ENCODE measurements around the gene CCDC12. TPM values are rescaled to one million over a fixed set of nuclear protein-coding genes. Genes with fewer than 3 reads are reported as not detected.

The CCDC12 gene
- total RNA-seq, 1 donor from 2014 or later = 41.4 TPM

DNA sequence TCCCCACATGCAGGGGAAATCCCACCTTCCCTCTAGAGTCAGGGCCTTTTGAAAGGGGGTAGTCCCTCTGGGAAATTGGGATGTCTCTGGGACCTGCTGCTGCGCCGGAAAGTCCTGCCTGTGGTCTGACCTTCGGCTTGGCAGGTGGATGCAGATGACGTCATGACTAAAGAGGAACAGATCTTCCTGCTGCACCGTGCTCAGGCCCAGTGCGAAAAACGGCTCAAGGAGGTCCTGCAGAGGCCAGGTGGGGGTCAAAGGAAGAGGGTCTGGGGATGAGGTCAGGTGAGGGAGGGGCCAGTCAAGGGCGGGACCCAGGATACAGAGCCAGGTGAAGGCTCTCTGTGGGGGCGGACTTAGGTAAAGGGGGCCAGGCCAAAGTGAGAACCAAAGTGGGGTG, 82.8 kb downstream of the CCDC12 start:
- peaks cover 7% of the 10 kb centered on the region for H3K9me3 Mint-ChIP-seq (ENCODE audit: unreplicated experiment)
- H3K4me3 Mint-ChIP-seq (ENCODE audit: unreplicated experiment) = no peak overlapping the region
- H3K4me1 Mint-ChIP-seq (ENCODE audit: low read depth, unreplicated experiment) = no peaks in the 10 kb centered on the region
- H3K36me3 Mint-ChIP-seq (ENCODE audit: unreplicated experiment) = no peaks in the 10 kb centered on the region
- H3K27ac Mint-ChIP-seq (ENCODE audit: unreplicated experiment) = no peak overlapping the region
- H3K27me3 Mint-ChIP-seq (ENCODE audit: unreplicated experiment) = peaks cover 20% of the 10 kb centered on the region
- TF ChIP-seq, protein P1, sequence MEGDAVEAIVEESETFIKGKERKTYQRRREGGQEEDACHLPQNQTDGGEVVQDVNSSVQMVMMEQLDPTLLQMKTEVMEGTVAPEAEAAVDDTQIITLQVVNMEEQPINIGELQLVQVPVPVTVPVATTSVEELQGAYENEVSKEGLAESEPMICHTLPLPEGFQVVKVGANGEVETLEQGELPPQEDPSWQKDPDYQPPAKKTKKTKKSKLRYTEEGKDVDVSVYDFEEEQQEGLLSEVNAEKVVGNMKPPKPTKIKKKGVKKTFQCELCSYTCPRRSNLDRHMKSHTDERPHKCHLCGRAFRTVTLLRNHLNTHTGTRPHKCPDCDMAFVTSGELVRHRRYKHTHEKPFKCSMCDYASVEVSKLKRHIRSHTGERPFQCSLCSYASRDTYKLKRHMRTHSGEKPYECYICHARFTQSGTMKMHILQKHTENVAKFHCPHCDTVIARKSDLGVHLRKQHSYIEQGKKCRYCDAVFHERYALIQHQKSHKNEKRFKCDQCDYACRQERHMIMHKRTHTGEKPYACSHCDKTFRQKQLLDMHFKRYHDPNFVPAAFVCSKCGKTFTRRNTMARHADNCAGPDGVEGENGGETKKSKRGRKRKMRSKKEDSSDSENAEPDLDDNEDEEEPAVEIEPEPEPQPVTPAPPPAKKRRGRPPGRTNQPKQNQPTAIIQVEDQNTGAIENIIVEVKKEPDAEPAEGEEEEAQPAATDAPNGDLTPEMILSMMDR (IDR thresholded peaks at IDR 0.05; ENCODE audit: partially characterized antibody, unreplicated experiment) = no peak
- DNase-seq = no peak

DNA sequence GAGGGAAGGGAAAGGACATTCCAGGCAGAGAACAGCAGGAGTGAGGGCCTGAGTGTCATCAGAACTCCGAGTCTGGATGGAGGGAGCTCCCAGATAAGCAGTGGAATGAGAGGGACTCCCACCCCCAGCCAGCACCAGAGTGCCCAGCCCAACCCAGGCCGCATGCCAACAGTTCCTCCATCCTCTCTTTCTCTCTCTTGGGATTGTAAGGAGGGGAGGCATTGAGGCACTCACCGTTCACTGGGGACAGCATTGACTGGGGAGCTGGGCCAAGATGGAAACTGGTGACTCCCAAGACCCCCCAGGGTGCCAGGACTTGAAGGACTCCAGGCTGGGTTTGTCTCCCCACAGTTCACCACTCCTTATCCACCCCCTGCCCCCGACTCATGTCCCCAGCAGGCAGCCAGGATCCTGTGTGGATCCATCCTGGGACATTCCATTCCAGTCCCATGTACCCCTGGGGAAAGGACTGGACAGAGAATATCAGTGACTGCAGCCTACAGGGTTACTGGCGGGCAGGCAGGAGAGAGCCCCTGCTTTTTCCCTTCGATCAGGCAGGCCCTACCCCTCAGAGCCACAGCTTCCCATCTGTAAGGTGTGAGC, 83.3 kb downstream of the CCDC12 start:
- no peaks in the 10 kb centered on the region for H3K4me1 Mint-ChIP-seq (ENCODE audit: low read depth, unreplicated experiment)
- DNase-seq = no peak
- H3K36me3 Mint-ChIP-seq (ENCODE audit: unreplicated experiment) = no peaks in the 10 kb centered on the region
- TF ChIP-seq, protein P1 (IDR thresholded peaks at IDR 0.05; ENCODE audit: partially characterized antibody, unreplicated experiment) = no peak
- peaks cover 20% of the 10 kb centered on the region for H3K27me3 Mint-ChIP-seq (ENCODE audit: unreplicated experiment)
- H3K9me3 Mint-ChIP-seq (ENCODE audit: unreplicated experiment) = peaks cover 7% of the 10 kb centered on the region
- no peak overlapping the region for H3K27ac Mint-ChIP-seq (ENCODE audit: unreplicated experiment)
- no peak overlapping the region for H3K4me3 Mint-ChIP-seq (ENCODE audit: unreplicated experiment)

DNA sequence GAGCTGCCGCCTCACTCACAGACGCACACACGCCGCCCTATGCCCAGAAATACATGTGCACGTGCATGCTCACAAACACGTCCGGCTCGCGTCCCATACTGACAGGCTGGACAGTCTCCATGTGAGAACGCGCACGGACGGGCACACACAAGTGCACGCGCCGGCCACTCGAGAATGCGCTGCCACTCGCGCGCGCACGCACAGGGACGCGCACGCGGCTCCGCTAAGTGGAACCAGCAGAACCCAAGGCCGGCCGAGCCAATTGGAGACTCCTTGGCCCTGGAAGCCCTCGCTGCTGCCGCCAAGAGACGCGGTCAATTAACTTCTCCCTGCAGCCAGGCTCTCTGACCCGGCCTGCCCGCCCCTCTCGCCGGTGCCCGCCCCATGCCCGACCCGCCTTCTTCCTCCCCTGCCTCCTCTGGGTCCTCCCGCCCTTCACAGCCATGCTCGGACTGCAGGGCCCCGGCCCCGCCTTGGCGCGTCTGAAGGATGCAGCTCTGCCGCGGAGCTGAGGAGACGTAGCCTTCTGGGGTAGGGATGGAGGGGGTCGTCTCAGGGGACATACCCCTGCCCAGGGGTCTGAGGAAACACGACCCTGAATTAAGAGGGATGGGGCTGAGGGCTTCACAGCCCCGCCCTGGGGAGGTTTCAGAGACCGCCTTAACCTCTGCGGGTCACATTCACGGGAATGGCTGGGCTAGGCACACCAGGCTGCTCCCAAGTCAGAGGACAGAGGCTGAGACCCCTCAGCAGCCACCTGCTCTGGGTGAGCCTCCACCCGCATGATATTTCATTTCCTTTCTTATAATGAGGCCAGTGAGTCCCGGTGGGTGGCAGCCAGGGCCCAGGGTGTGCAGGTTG, 84.0 kb downstream of the CCDC12 start:
- Mint-ChIP-seq H3K27ac (ENCODE audit: unreplicated experiment) (no peak overlapping the region), H3K4me1 (ENCODE audit: low read depth, unreplicated experiment) (no peaks in the 10 kb centered on the region), H3K4me3 (ENCODE audit: unreplicated experiment) (peak overlapping the region; percentile 81), H3K9me3 (ENCODE audit: unreplicated experiment) (peaks cover 7% of the 10 kb centered on the region), H3K36me3 (ENCODE audit: unreplicated experiment) (no peaks in the 10 kb centered on the region), H3K27me3 (ENCODE audit: unreplicated experiment) (peaks cover 20% of the 10 kb centered on the region)
- TF ChIP-seq, protein P1 (IDR thresholded peaks at IDR 0.05; ENCODE audit: partially characterized antibody, unreplicated experiment) = no peak
- peak; percentile 72 for DNase-seq

DNA sequence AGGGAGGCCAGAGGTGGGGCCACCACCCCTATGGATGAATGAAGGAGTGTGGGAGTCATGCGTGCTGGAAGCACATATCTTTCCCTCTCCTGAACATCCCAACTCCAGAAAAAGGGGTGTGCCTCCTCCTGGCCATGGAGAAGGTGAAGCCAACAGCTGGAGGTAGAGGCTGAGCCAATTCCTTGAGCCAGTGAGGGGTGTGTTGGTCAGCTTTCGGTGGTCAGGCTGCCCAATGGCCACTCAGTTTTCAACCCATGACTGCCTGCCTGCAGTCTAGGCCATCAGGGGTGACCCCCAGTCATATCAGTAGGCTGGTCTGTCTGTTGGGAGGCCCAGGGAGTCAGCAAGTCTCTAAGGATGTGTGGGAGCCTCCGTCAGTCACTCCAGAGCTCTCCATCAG, 85.4 kb downstream of the CCDC12 start:
- no peak for DNase-seq
- Mint-ChIP-seq H3K9me3 (ENCODE audit: unreplicated experiment) (peaks cover 7% of the 10 kb centered on the region), H3K27me3 (ENCODE audit: unreplicated experiment) (peaks cover 20% of the 10 kb centered on the region), H3K27ac (ENCODE audit: unreplicated experiment) (no peak overlapping the region), H3K36me3 (ENCODE audit: unreplicated experiment) (no peaks in the 10 kb centered on the region), H3K4me3 (ENCODE audit: unreplicated experiment) (peak overlapping the region; percentile 81), H3K4me1 (ENCODE audit: low read depth, unreplicated experiment) (no peaks in the 10 kb centered on the region)
- TF ChIP-seq, protein P1 (IDR thresholded peaks at IDR 0.05; ENCODE audit: partially characterized antibody, unreplicated experiment) = no peak

DNA sequence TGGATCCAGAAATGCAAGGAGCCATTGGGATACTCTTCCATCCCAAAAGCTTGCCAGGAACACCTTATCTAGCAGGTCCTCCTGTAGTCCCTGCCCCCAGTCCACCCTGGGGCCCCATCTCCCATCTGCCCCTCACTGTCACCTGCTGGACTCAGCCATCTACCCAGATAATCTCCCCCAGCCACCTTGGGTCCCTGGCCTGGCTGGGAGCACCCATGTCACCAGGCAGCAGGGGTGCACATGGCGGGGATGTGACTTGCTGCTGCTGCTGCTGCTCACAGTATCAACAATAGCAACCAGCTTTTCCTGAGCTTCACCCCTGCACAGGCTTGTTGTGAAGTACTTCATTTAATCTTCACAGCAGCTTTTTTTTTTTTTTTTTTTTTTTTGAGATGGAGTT, 86.4 kb downstream of the CCDC12 start:
- peaks cover under 1% of the 10 kb centered on the region for H3K4me1 Mint-ChIP-seq (ENCODE audit: low read depth, unreplicated experiment)
- no peak for DNase-seq
- no peak overlapping the region for H3K27ac Mint-ChIP-seq (ENCODE audit: unreplicated experiment)
- peaks cover 17% of the 10 kb centered on the region for H3K27me3 Mint-ChIP-seq (ENCODE audit: unreplicated experiment)
- TF ChIP-seq, protein P1 (IDR thresholded peaks at IDR 0.05; ENCODE audit: partially characterized antibody, unreplicated experiment) = no peak
- no peaks in the 10 kb centered on the region for H3K36me3 Mint-ChIP-seq (ENCODE audit: unreplicated experiment)
- H3K4me3 Mint-ChIP-seq (ENCODE audit: unreplicated experiment) = no peak overlapping the region
- peaks cover 5% of the 10 kb centered on the region for H3K9me3 Mint-ChIP-seq (ENCODE audit: unreplicated experiment)
